A172 (cell line): ENCODE results near the gene CHCHD2. TPM values are rescaled to one million over a fixed set of nuclear protein-coding genes. Genes with fewer than 3 reads are reported as not detected.
"Not testable (repeated sequence)": the region's sequence is repeated elsewhere in the genome, so short reads cannot be mapped to it uniquely, and the experiment has no call there.

Experiments
- DNase-seq: peaks from one replicate; pipeline ENCODE4 v3.0.0-alpha.2; 2015; ENCODE audit warnings: low spot score
- total RNA-seq: library from RNA; depleted of rRNA; stranded (reverse); fragments of >200 nt; shearing (Covaris generic); gene quantifications from 2 replicates; pipeline ENCODE4 v1.2.3, GENCODE V29; 2014; rRNA removed

The CHCHD2 gene
- total RNA-seq: 849 and 881 TPM in 2 replicates

GRCh38 chr7:56106108-56107073 lies at the start of gene CHCHD2:
CHCHD2 (minus strand) TSS chr7:56106476; CDS start chr7:56106413, 63 bp downstream.
- peak; percentile 100 for DNase-seq

GRCh38 chr7:56131062-56131461 lies 24.8 kb upstream of the CHCHD2 start:
- DNase-seq: not testable (repeated sequence)

GRCh38 chr7:56127241-56127975 lies 21.1 kb upstream of the CHCHD2 start:
- no peak for DNase-seq

- DNase-seq: no peak
These were observed 19.6 kb upstream of the CHCHD2 start for GRCh38 chr7:56125831-56126230.

GRCh38 chr7:56124981-56125380 lies 18.7 kb upstream of the CHCHD2 start:
- DNase-seq: no peak

- no peak for DNase-seq
These were observed 15.2 kb upstream of the CHCHD2 start for GRCh38 chr7:56121440-56121839.

DNA sequence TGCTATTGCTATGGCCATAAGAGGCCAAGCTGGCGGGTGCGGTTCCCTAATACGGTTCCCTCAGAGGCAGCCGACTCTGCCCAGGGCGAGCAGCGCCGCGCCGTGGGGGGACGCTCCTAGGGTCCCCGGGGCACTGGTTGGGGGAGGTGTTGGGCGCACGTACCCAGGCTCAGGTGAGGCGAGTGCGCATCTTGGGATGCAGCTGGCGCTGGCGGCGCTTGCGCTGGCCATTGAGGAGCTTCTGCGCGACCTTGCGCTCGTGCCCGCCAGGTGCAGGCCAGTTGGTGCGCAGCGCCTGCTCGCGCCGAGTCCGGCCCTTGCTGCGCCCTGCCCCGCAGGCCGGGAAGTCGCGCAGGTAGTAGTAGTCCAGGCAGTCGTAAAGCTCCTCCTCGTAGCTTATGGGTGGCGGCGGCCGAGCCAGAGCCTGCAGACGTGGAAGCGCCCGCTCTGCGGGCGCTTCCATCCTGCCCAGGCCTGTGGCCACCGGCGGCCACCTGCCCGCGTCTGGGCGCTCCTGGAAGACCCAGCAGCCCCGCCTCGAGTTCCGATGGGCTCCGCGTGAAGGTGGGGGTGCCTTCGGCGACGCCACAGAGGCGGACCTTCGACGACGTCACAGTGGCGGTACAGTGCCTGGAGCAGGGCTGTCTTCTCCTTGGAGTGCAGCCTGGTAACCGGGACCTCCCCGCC lies 9.7 kb upstream of the CHCHD2 start, which contains the start of gene NUPR2:
TSS of gene NUPR2 (minus strand) at position 566 of the 687 bp plus-strand sequence. CDS start at position 463, 103 bp downstream.
- DNase-seq: no peak

- DNase-seq: not testable (repeated sequence)
These were observed 6.0 kb upstream of the CHCHD2 start for GRCh38 chr7:56112244-56112643.

GRCh38 chr7:56110611-56111010 lies 4.3 kb upstream of the CHCHD2 start:
- DNase-seq: no peak

DNA sequence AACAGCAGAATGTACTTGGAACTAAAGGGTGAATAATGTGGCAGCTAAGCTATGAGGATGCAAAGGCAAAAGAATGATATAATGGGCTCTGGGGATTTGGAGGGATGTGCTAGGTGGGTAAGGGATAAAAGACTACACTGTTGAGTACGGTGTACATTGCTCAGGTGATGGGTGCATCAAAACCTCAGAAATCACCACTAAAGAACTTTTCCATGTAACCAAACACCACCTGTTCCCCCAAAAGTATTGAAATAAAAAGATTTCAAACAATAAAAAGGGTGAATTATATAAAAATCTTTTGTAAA lies 1.6 kb upstream of the CHCHD2 start:
- DNase-seq: no peak

DNA sequence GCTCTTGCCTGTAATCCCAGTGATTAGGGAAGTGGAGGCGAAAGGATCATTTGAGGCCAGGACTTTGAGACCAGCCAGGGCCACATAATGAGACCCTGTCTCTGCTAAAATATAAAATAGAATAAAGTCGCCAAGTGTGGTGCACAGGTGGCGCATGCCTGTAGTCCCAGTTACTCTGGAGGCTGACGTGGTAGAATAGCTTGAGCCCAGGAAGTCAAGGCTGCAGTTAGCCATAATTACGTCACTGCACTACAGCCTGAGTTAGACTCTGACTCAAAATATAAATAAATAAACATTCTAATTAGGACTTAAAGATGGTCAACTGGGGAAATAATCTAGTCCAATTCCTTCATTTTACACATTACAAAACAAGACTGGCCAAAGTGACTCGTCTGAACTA lies 768 bp downstream of the CHCHD2 start:
- peak; percentile 83 for DNase-seq

- DNase-seq: not testable (repeated sequence)
These were observed 2.1 kb downstream of the CHCHD2 start for GRCh38 chr7:56104138-56104537.

- no peak for DNase-seq
These were observed 6.6 kb downstream of the CHCHD2 start for GRCh38 chr7:56099653-56100052.

DNA sequence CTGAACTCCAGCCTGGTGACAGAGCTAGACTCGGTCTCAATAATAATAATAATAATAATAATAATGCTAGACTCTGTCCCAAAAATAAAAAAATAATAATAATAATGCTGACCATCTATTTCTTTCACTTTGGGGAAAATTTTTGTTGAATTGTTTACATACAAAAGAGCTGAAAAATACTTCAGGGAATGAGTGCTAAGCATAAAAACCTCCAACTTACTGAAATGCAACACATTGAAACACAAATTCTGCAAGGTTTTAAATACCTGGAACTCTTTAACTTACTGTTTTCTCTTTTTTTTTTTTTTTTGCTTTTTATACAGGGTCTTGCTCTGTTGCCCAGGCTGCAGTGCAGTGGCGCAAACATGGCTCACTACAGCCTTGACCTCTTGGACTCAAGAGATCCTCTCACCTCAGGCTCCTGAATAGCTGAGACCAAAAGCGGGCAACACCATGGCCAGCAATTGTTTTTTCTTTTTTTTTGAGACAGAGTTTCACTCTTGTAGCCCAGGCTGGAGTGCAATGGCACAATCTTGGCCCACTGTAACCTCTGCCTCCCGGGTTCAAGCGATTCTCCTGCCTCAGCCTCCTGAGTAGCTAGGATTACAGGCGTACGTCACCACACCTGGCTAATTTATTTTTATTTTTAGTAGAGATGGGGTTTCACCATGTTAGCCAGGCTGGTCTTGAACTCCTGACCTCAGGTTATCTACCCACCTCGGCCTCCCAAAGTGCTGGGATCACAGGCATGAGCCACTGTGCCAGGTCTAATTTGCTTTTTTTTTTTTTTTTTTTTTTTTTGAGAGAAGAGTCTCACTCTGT lies 7.9 kb downstream of the CHCHD2 start:
- DNase-seq: not testable (repeated sequence)

GRCh38 chr7:56097700-56098099 lies 8.6 kb downstream of the CHCHD2 start:
- peak; percentile 80 for DNase-seq

DNA sequence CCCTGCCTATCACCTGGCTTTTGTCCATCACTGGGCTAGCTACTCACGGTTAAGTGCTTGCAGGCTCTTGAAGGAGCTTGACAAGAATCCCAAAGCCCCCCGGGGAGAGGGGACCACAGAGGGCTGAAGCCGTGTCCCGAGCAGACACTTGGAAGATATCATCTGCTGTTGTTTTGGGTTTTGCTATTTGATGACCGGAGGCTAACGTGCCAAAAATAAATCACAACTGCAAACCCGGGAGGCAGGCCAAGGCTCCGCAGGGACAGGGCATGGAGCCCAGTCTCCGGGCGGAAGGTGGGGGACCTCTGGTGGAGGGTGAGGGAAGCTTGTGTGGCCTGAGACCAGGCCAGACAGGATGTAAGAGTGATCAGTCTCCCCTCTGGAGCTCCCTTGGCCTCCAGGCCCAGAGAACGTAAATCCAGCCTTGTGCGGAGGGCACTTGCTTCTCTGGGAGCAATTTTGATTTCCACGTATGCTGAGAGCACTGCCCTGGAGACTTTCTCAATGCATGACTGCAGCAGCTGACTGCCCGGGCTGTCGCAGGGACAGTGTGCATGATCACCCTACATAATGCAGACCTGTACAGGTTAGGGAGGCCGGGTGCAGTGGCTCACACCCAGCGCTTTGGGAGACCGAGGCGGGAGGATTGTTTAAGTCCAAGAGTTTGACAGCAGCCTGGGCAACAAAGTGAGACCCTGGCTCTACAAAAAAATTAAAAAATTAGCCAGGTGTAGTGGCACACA lies 13.3 kb downstream of the CHCHD2 start, which contains the start of gene PHKG1:
TSS of gene PHKG1 (minus strand) at position 164 of the 743 bp plus-strand sequence. CDS start 4,011 bp downstream, outside the sequence.
- peak; percentile 84 for DNase-seq

DNA sequence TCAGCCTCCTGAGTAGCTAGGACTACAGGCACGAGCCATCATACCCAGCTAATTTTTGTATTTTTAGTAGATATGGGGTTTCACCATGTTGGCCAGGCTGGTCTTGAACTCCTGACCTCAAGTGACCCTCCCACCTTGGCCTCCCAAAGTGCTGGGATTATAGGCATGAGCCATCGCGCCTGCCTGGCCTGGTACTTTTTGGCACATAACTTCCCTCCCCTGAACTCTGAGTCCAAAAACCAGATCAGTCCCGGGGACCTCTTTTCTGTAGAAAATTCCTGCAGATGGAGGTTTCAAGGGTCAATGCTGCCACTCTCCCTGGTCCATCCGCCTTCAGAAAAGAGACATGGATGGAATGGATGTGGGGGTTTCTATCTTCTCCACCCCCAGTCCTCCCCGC lies 13.9 kb downstream of the CHCHD2 start:
- DNase-seq: not testable (repeated sequence)

- DNase-seq: no peak
These were observed 14.7 kb downstream of the CHCHD2 start for GRCh38 chr7:56091591-56091990.

- no peak for DNase-seq
These were observed 18.8 kb downstream of the CHCHD2 start for GRCh38 chr7:56087445-56087844.

DNA sequence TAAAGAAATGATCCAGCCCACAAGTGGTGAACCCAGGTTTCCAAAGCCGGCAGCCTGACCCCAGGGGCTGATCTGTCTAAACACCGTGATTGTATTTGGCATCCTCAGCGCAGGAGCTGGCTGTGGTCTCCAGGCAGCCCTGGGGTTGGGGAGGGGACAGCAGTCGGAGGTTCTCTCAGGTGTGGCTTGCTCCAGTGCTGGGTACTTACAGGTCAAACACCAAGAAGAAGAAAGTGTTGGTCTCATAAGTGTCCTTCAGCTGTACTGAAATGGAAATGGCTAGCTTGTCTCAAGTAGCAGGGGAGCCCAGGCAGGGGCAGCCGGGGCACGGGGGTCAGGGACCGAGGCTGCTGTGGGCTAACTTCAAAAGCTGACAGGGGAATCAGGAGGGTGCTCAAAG lies 19.5 kb downstream of the CHCHD2 start:
- DNase-seq: no peak
